HEK293 (cell line): Measurements from ENCODE around the gene C9orf72.

Source experiments
- CTCF ChIA-PET: fragments of 350-600 bp; formaldehyde crosslinking; extraction: SDS; loops from one replicate; lab custom pipeline; 2021; ENCODE audit warnings: antibody characterized with exemption; lab: Yijun Ruan, JAX
- POLR2A ChIA-PET: fragments of 300-600 bp; formaldehyde crosslinking; extraction: SDS; loops from one replicate; lab custom pipeline; 2020; ENCODE audit warnings: antibody characterized with exemption, inconsistent platforms; lab: Yijun Ruan, JAX
- H3K27ac ChIP-seq: fragments of 200-500 bp; sonication (Bioruptor generic); 2 replicates; pipeline ENCODE4 v1.5.1; 2014; ENCODE audit warnings: low read depth, low read length, control low read depth, inconsistent platforms; ENCODE audit errors: extremely low read depth
- H3K36me3 ChIP-seq, 2 experiments: fragments of 200-500 bp in 1 of 2; sonication (Bioruptor generic) in 1 of 2; 1 replicate in 1 of 2; 2 replicates in 1 of 2; pipeline ENCODE4 v1.5.1; 2014 to 2017; ENCODE audit warnings: inconsistent platforms in 2 of 2, low read length in 2 of 2; ENCODE audit not compliant: control insufficient read depth in 2 of 2, insufficient read depth in 1 of 2
- H3K4me1 ChIP-seq: fragments of 200-500 bp; sonication (Bioruptor generic); 2 replicates; pipeline ENCODE4 v1.5.1; 2014; ENCODE audit warnings: mild to moderate bottlenecking, low read length, inconsistent platforms; ENCODE audit not compliant: control insufficient read depth, insufficient read depth
- H3K4me3 ChIP-seq: 2 replicates; pipeline ENCODE4 v1.5.1; 2011; ENCODE audit warnings: low read depth, mild to moderate bottlenecking, control low read depth, low read length, moderate library complexity
- H3K9me3 ChIP-seq: fragments of 200-500 bp; sonication (Bioruptor generic); 2 replicates; pipeline ENCODE4 v1.5.1; 2014; ENCODE audit warnings: low read depth, low read length, inconsistent platforms; ENCODE audit not compliant: control insufficient read depth, insufficient read depth
- KLF8 ChIP-seq: fragments of 450-650 bp; formaldehyde crosslinking; IDR thresholded peaks from 2 replicates; pipeline ENCODE4 v1.5.1; 2016; ENCODE audit warnings: missing biosample characterization, missing genetic modification characterization
- PRDM10 ChIP-seq: fragments of 450-650 bp; formaldehyde crosslinking; IDR thresholded peaks from 2 replicates; pipeline ENCODE4 v1.5.1; 2016; ENCODE audit warnings: missing biosample characterization, missing genetic modification characterization
- REST ChIP-seq: fragments of 450-650 bp; formaldehyde crosslinking; IDR thresholded peaks from 2 replicates; pipeline ENCODE4 v1.5.1; 2016; ENCODE audit warnings: missing biosample characterization, missing genetic modification characterization
- YY2 ChIP-seq: fragments of 450-650 bp; formaldehyde crosslinking; IDR thresholded peaks from 2 replicates; pipeline ENCODE4 v1.5.1; 2016; ENCODE audit warnings: missing biosample characterization, missing genetic modification characterization
- ZBTB21 ChIP-seq: fragments of 450-650 bp; formaldehyde crosslinking; IDR thresholded peaks from 2 replicates; pipeline ENCODE4 v1.5.1; 2017; ENCODE audit warnings: missing biosample characterization, missing genetic modification characterization
- ZFP3 ChIP-seq: fragments of 450-650 bp; formaldehyde crosslinking; IDR thresholded peaks from 2 replicates; pipeline ENCODE4 v1.5.1; 2016; ENCODE audit warnings: low read depth, missing biosample characterization, missing genetic modification characterization
- ZNF132 ChIP-seq: fragments of 450-650 bp; formaldehyde crosslinking; IDR thresholded peaks from 2 replicates; pipeline ENCODE4 v1.5.1; 2017; ENCODE audit warnings: missing biosample characterization, missing genetic modification characterization, borderline replicate concordance
- ZNF133 ChIP-seq: fragments of 450-650 bp; formaldehyde crosslinking; IDR thresholded peaks from 2 replicates; pipeline ENCODE4 v1.5.1; 2016; ENCODE audit warnings: missing biosample characterization, missing genetic modification characterization
- ZNF169 ChIP-seq: fragments of 450-650 bp; formaldehyde crosslinking; IDR thresholded peaks from 2 replicates; pipeline ENCODE4 v1.5.1; 2016; ENCODE audit warnings: missing biosample characterization, missing genetic modification characterization
- ZNF26 ChIP-seq: fragments of 450-650 bp; formaldehyde crosslinking; IDR thresholded peaks from 2 replicates; pipeline ENCODE4 v1.5.1; 2016; ENCODE audit warnings: missing biosample characterization, missing genetic modification characterization
- ZNF266 ChIP-seq: fragments of 450-650 bp; formaldehyde crosslinking; IDR thresholded peaks from 2 replicates; pipeline ENCODE4 v1.5.1; 2016; ENCODE audit warnings: missing biosample characterization, missing genetic modification characterization, low read depth
- ZNF302 ChIP-seq: fragments of 450-650 bp; formaldehyde crosslinking; IDR thresholded peaks from 2 replicates; pipeline ENCODE4 v1.5.1; 2016; ENCODE audit warnings: missing biosample characterization, missing genetic modification characterization, low read depth
- ZNF335 ChIP-seq: fragments of 450-650 bp; formaldehyde crosslinking; conservative IDR thresholded peaks from 2 replicates; pipeline ENCODE4 v1.5.1; 2016; ENCODE audit warnings: missing biosample characterization, missing genetic modification characterization
- ZNF529 ChIP-seq: fragments of 450-650 bp; formaldehyde crosslinking; IDR thresholded peaks from 2 replicates; pipeline ENCODE4 v1.5.1; 2017; ENCODE audit warnings: missing genetic modification characterization, missing biosample characterization; ENCODE audit not compliant: insufficient replicate concordance
- ZNF621 ChIP-seq: fragments of 450-650 bp; formaldehyde crosslinking; IDR thresholded peaks from 2 replicates; pipeline ENCODE4 v1.5.1; 2017; ENCODE audit warnings: missing biosample characterization, missing genetic modification characterization
- ZNF704 ChIP-seq: fragments of 450-650 bp; formaldehyde crosslinking; IDR thresholded peaks from 2 replicates; pipeline ENCODE4 v1.5.1; 2016; ENCODE audit warnings: missing biosample characterization, missing genetic modification characterization
- ZNF707 ChIP-seq: fragments of 450-650 bp; formaldehyde crosslinking; IDR thresholded peaks from 2 replicates; pipeline ENCODE4 v1.5.1; 2016; ENCODE audit warnings: missing biosample characterization, missing genetic modification characterization
- ZNF776 ChIP-seq: fragments of 450-650 bp; formaldehyde crosslinking; IDR thresholded peaks from 2 replicates; pipeline ENCODE4 v1.5.0; 2017; ENCODE audit warnings: missing biosample characterization, missing genetic modification characterization, borderline replicate concordance
- ZSCAN18 ChIP-seq: fragments of 450-650 bp; formaldehyde crosslinking; IDR thresholded peaks from 2 replicates; pipeline ENCODE4 v1.5.1; 2016; ENCODE audit warnings: missing biosample characterization, missing genetic modification characterization

C9orf72 gene

GRCh38 chr9:27520986-27521385 lies 52.3 kb downstream of the C9orf72 start (continued):
- TF ChIP-seq ZNF266 (tag by site-specific recombination) (no peak), ZNF26 (tag by site-specific recombination) (no peak), ZNF132 (tag by site-specific recombination) (no peak), ZNF133 (tag by site-specific recombination) (no peak), KLF8 (tag by site-specific recombination) (no peak)
- TF ChIP-seq, all 188 proteins: peak for 0

GRCh38 chr9:27519466-27520465 lies 53.5 kb downstream of the C9orf72 start:
- CTCF ChIA-PET = no interaction called here
- no peaks in the 10 kb centered on the region for H3K36me3 ChIP-seq
- H3K4me3 ChIP-seq = no peak overlapping the region
- no peaks in the 10 kb centered on the region for H3K9me3 ChIP-seq
- 0 out of 2 replicates have a peak, but pooled peaks cover 4% of the 10 kb centered on the region for H3K4me1 ChIP-seq
- POLR2A ChIA-PET = no interaction called here
- no peak for TF ChIP-seq PRDM10 (tag by site-specific recombination)
- TF ChIP-seq ZNF335 (tag by site-specific recombination) = no peak
- TF ChIP-seq ZNF302 (tag by site-specific recombination) = no peak
- TF ChIP-seq ZNF169 (tag by site-specific recombination) = no peak
- no peak for TF ChIP-seq YY2 (tag by site-specific recombination)
- no peak for TF ChIP-seq ZNF621
- H3K27ac ChIP-seq = no peak overlapping the region

GRCh38 chr9:27518809-27519208 lies 54.5 kb downstream of the C9orf72 start:
- H3K4me1 ChIP-seq = 0 out of 2 replicates have a peak, but pooled peaks cover 4% of the 10 kb centered on the region
- H3K9me3 ChIP-seq = no peaks in the 10 kb centered on the region
- ChIA-PET POLR2A (no interaction called here), CTCF (no interaction called here)
- H3K27ac ChIP-seq = no peak overlapping the region
- no peaks in the 10 kb centered on the region for H3K36me3 ChIP-seq
- no peak overlapping the region for H3K4me3 ChIP-seq
- TF ChIP-seq REST (tag by site-specific recombination) (no peak), ZBTB21 (tag by site-specific recombination) (no peak), ZNF707 (tag by site-specific recombination) (no peak), ZNF529 (tag by site-specific recombination) (no peak), ZNF704 (tag by site-specific recombination) (no peak), ZNF776 (tag by site-specific recombination) (no peak), ZFP3 (tag by site-specific recombination) (no peak), ZSCAN18 (tag by site-specific recombination) (no peak)
